H1 (cell line): ENCODE results near the gene KRT24. TPM values are rescaled to one million over a fixed set of nuclear protein-coding genes. Genes with fewer than 3 reads are reported as not detected.

Experiments used
- CTCF ChIA-PET: fragments of 300-600 bp; sonication (Branson Sonifier 250); formaldehyde crosslinking; loops from one replicate; lab custom pipeline; 2021; ENCODE audit not compliant: partially characterized antibody; lab: Charles Lee
- POLR2A ChIA-PET: fragments of 300-600 bp; sonication (Branson Sonifier 250); formaldehyde crosslinking; loops from one replicate; lab custom pipeline; 2021; ENCODE audit warnings: inconsistent platforms; ENCODE audit not compliant: partially characterized antibody; lab: Charles Lee
- DNase-seq, 2 experiments: peaks; one replicate each; pipeline versions ENCODE4 v3.0.0 to v3.0.0-alpha.2; 2010 to 2022; ENCODE audit warnings: low spot score in 2 of 2, low read depth in 1 of 2, mixed read lengths in 1 of 2
- FAIRE-seq: peaks from 2 replicates; lab custom pipeline; 2011; peaks lifted over from hg19 to GRCh38; lab: Jason Lieb, UNC
- H2AFZ ChIP-seq: 2 replicates; pipeline ENCODE4 v1.8.1; 2012; ENCODE audit warnings: low read length, inconsistent platforms
- H2AK5ac ChIP-seq: 2 replicates; pipeline ENCODE4 v1.6.1; 2013; ENCODE audit warnings: low read depth, low read length
- H2BK120ac ChIP-seq: replicated peaks from 2 replicates; pipeline ENCODE3; 2013; ENCODE audit warnings: low read depth, low read length, inconsistent platforms
- H2BK12ac ChIP-seq: 2 replicates; pipeline ENCODE4 v1.6.1; 2013; ENCODE audit warnings: low read depth, low read length
- H2BK15ac ChIP-seq: 2 replicates; pipeline ENCODE4 v1.6.1; 2013; ENCODE audit warnings: low read length
- H2BK20ac ChIP-seq: 2 replicates; pipeline ENCODE4 v1.6.1; 2013; ENCODE audit warnings: low read length
- H2BK5ac ChIP-seq: 2 replicates; pipeline ENCODE4 v1.6.1; 2013; ENCODE audit warnings: low read depth, low read length
- H3K14ac ChIP-seq: 2 replicates; pipeline ENCODE4 v1.6.1; 2013; ENCODE audit warnings: inconsistent platforms; ENCODE audit not compliant: insufficient read length
- H3K18ac ChIP-seq: 2 replicates; pipeline ENCODE4 v1.6.1; 2013; ENCODE audit warnings: low read length; ENCODE audit errors: extremely low read depth
- H3K23ac ChIP-seq: 2 replicates; pipeline ENCODE4 v1.6.1; 2013; ENCODE audit warnings: inconsistent platforms; ENCODE audit not compliant: insufficient read length
- H3K23me2 ChIP-seq: 2 replicates; pipeline ENCODE4 v1.6.1; 2013; ENCODE audit warnings: low read depth, low read length
- H3K27ac ChIP-seq: 2 replicates; pipeline ENCODE4 v1.6.1; 2011; ENCODE audit warnings: low read depth, low read length, inconsistent platforms
- H3K27me3 ChIP-seq, 4 experiments: replicated peaks in 1 of 4; 1 replicate in 1 of 4; 2 replicates in 3 of 4; pipeline versions ENCODE4 v1.6.1 to v1.8.1; 2011 to 2013; ENCODE audit warnings: low read length in 3 of 4, mild to moderate bottlenecking in 3 of 4, inconsistent platforms in 2 of 4, mixed read lengths in 2 of 4, moderate library complexity in 1 of 4; ENCODE audit not compliant: control insufficient read depth in 3 of 4, insufficient read depth in 3 of 4; ENCODE audit errors: extremely low read depth in 1 of 4
- H3K36me3 ChIP-seq, 4 experiments: 2 replicates each; pipeline versions ENCODE4 v1.6.1 to v1.8.1; 2011 to 2013; ENCODE audit warnings: mild to moderate bottlenecking in 4 of 4, low read length in 3 of 4, moderate library complexity in 2 of 4, control low read depth in 1 of 4, inconsistent platforms in 1 of 4; ENCODE audit not compliant: insufficient read depth in 4 of 4, control insufficient read depth in 2 of 4
- H3K4ac ChIP-seq: replicated peaks from 2 replicates; pipeline ENCODE3; 2013; ENCODE audit warnings: low read length, low read depth, mixed read lengths, inconsistent platforms; ENCODE audit not compliant: insufficient read length
- H3K4me1 ChIP-seq, 4 experiments: replicated peaks in 1 of 4; 1 replicate in 1 of 4; 2 replicates in 3 of 4; pipeline versions ENCODE4 v1.6.1 to v1.8.1; 2011 to 2013; ENCODE audit warnings: low read length in 3 of 4, inconsistent platforms in 2 of 4, mixed read lengths in 1 of 4; ENCODE audit not compliant: insufficient read depth in 4 of 4, control insufficient read depth in 3 of 4
- H3K4me2 ChIP-seq, 2 experiments: 2 replicates each; pipeline versions ENCODE4 v1.6.1 to v1.8.1; 2011 to 2013; ENCODE audit warnings: low read depth in 2 of 2, low read length in 2 of 2, control low read depth in 1 of 2, inconsistent platforms in 1 of 2, mild to moderate bottlenecking in 1 of 2; ENCODE audit not compliant: insufficient read depth in 1 of 2
- H3K4me3 ChIP-seq, 4 experiments: fragments of 200-600, 300-600 bp in 1 of 4; sonication (generic), shearing (Covaris generic), sonication (Bioruptor Twin) in 1 of 4; 2 replicates each; pipeline versions ENCODE4 v1.5.1 to v1.8.1; 2011 to 2016; ENCODE audit warnings: low read length in 4 of 4, low read depth in 3 of 4, control low read depth in 2 of 4, inconsistent platforms in 2 of 4, mild to moderate bottlenecking in 2 of 4, mixed read lengths in 1 of 4, moderate library complexity in 1 of 4; ENCODE audit not compliant: insufficient read depth in 2 of 4; ENCODE audit errors: extremely low read depth in 1 of 4
- H3K56ac ChIP-seq: replicated peaks from 2 replicates; pipeline ENCODE3; 2013; ENCODE audit warnings: low read depth, mild to moderate bottlenecking, mixed read lengths, low read length, inconsistent platforms; ENCODE audit not compliant: insufficient read length
- H3K79me1 ChIP-seq: 2 replicates; pipeline ENCODE4 v1.6.1; 2013; ENCODE audit warnings: low read depth, low read length, control low read depth
- H3K79me2 ChIP-seq, 2 experiments: 2 replicates each; pipeline versions ENCODE4 v1.6.1 to v1.8.1; 2012 to 2013; ENCODE audit warnings: low read length in 2 of 2, mild to moderate bottlenecking in 2 of 2, inconsistent platforms in 1 of 2; ENCODE audit not compliant: insufficient read depth in 2 of 2, control insufficient read depth in 1 of 2
- H3K9ac ChIP-seq, 4 experiments: replicated peaks in 1 of 4; 1 replicate in 1 of 4; 2 replicates in 3 of 4; pipeline versions ENCODE4 v1.6.1 to v1.8.1; 2011 to 2013; ENCODE audit warnings: low read depth in 3 of 4, low read length in 3 of 4, control low read depth in 2 of 4, mild to moderate bottlenecking in 2 of 4, moderate library complexity in 2 of 4, inconsistent platforms in 1 of 4; ENCODE audit errors: extremely low read depth in 1 of 4
- H3K9me3 ChIP-seq, 2 experiments: 2 replicates each; pipeline versions ENCODE4 v1.6.1 to v1.8.1; 2012 to 2013; ENCODE audit warnings: mild to moderate bottlenecking in 2 of 2, moderate library complexity in 2 of 2, control low read depth in 1 of 2, inconsistent platforms in 1 of 2, low read depth in 1 of 2, low read length in 1 of 2, mixed read lengths in 1 of 2; ENCODE audit not compliant: insufficient read depth in 2 of 2
- H4K20me1 ChIP-seq, 2 experiments: replicated peaks in 1 of 2; 2 replicates each; pipeline versions ENCODE3 to v1.8.1; 2011 to 2013; ENCODE audit warnings: inconsistent platforms in 2 of 2, low read length in 2 of 2, mild to moderate bottlenecking in 1 of 2; ENCODE audit not compliant: insufficient read depth in 2 of 2, control insufficient read depth in 1 of 2
- H4K5ac ChIP-seq: 2 replicates; pipeline ENCODE4 v1.6.1; 2013; ENCODE audit warnings: low read length, low read depth, mixed read lengths, inconsistent platforms; ENCODE audit not compliant: insufficient read length
- H4K8ac ChIP-seq: 2 replicates; pipeline ENCODE4 v1.8.0; 2013; ENCODE audit warnings: mild to moderate bottlenecking, moderate library complexity, low read length, inconsistent platforms; ENCODE audit not compliant: insufficient read depth; ENCODE audit errors: extremely low read depth
- H4K91ac ChIP-seq: replicated peaks from 2 replicates; pipeline ENCODE3; 2013; ENCODE audit warnings: low read length, mixed read lengths, inconsistent platforms; ENCODE audit not compliant: insufficient read length
- CBX5 ChIP-seq: fragments of 300-800, 300-1000 bp; sonication (generic); IDR thresholded peaks from 2 replicates; pipeline ENCODE4 v1.7.1; 2016; ENCODE audit warnings: antibody characterized with exemption, low read length, low read depth
- CBX8 ChIP-seq: fragments of 300-800, 300-1000 bp; sonication (generic); IDR thresholded peaks from 2 replicates; pipeline ENCODE4 v1.7.1; 2016; ENCODE audit warnings: low read depth, low read length, borderline replicate concordance
- CHD2 ChIP-seq: IDR thresholded peaks from 2 replicates; pipeline ENCODE4 v1.6.1; 2012; ENCODE audit warnings: low read length, improper control_type of control experiment
- KDM4A ChIP-seq: IDR thresholded peaks from one replicate; pipeline ENCODE4 v1.7.1; 2012; ENCODE audit warnings: low read depth, mild to moderate bottlenecking, moderate library complexity, low read length, inconsistent platforms; ENCODE audit not compliant: severe bottlenecking
- MAFK ChIP-seq: IDR thresholded peaks from 2 replicates; pipeline ENCODE4 v1.6.1; 2012; ENCODE audit warnings: low read depth, mild to moderate bottlenecking, improper control_type of control experiment, low read length
- RBBP5 ChIP-seq: IDR thresholded peaks from 2 replicates; pipeline ENCODE4 v1.7.1; 2012; ENCODE audit warnings: low read depth, mild to moderate bottlenecking, inconsistent platforms, low read length, moderate library complexity, borderline replicate concordance
- YY1 ChIP-seq: IDR thresholded peaks from 2 replicates; pipeline ENCODE4 v1.6.1; 2011; ENCODE audit warnings: low read depth, mild to moderate bottlenecking, low read length
- WGBS, 2 experiments: shearing (Covaris generic) in 1 of 2; methylation state at CpG; one replicate each; pipeline versions ENCODE4 v1.1.6 to v1.1.7; 2013 to 2015; ENCODE audit warnings: low lambda C conversion rate in 2 of 2, mixed read lengths in 2 of 2, inconsistent platforms in 1 of 2, low coverage in 1 of 2, missing lambda C conversion rate in 1 of 2; ENCODE audit not compliant: insufficient replicate concordance in 2 of 2, insufficient coverage in 1 of 2, insufficient read length in 1 of 2; ENCODE audit errors: extremely low coverage in 1 of 2, missing lambda C conversion rate in 1 of 2; 5-methylcytosine and 5-hydroxymethylcytosine counted together
- polyA plus RNA-seq, 7 experiments: library from polyadenylated mRNA; depleted of rRNA in 3 of 7; stranded (reverse) in 5 of 7; unstranded in 2 of 7; fragments of >200 nt in 5 of 7; fragments of 200-250 nt in 2 of 7; gene quantifications; 1 replicate in 5 of 7; 2 replicates in 1 of 7; 4 replicates in 1 of 7; pipeline versions ENCODE4 v1.2.1 to v1.2.3, GENCODE V29; 2011 to 2013; ENCODE audit warnings: missing spikeins in 2 of 7, mixed read lengths in 2 of 7
- total RNA-seq: library from RNA; stranded (reverse); fragmentation: NEBNext Ultra II Directional; extraction: Animal tissue kit (Norgen Biotek cat#: 25700); gene quantifications from 2 replicates; pipeline ENCODE4 v1.2.1, GENCODE V29; 2021
- TF ChIP-seq, protein P1 (sequence below): IDR thresholded peaks from 2 replicates; pipeline ENCODE4 v1.6.1; 2011; ENCODE audit warnings: low read length, improper control_type of control experiment
- TF ChIP-seq, protein P2 (sequence below): IDR thresholded peaks from 2 replicates; pipeline ENCODE4 v1.6.1; 2012; ENCODE audit warnings: inconsistent platforms

The KRT24 gene
- total and polyA plus RNA-seq, 2 of the 8 experiments (the other 6 are each of a cell fraction or from before 2014, with no cell fraction given) = not detected

GRCh38 chr17:40664582-40665333, 38.8 kb downstream of the KRT24 start, which contains the start of gene KRT222:
TSS of gene KRT222 (minus strand) at chr17:40665177. CDS start at chr17:40665099, 78 bp downstream.
- H2AFZ ChIP-seq = peak within 1 kb of the TSS; percentile 100
- no peaks in the 10 kb centered on the region for H3K36me3 ChIP-seq
- H3K4ac ChIP-seq = no peak within 1 kb of the TSS
- peak within 1 kb of the TSS; percentile 75; the same call in 1 of the 2 replicates for H3K18ac ChIP-seq
- no peaks in the 10 kb centered on the region for H3K23me2 ChIP-seq
- ChIA-PET CTCF (interaction anchor here (1.0 to 2.1 kb wide), 3 partner anchors 41 to 49 kb away, joined by 3 to 6 read pairs (median 3); no protein-coding TSS in a partner anchor), POLR2A (interaction anchor here (0.8 to 1.4 kb wide), 4 partner anchors 12 to 39 kb away, joined by 3 to 15 read pairs (median 4); partner anchors contain the start of gene SMARCE1)
- H2BK15ac ChIP-seq = 0 out of 2 replicates have a peak within 1 kb of the TSS, but pooled peaks have one; percentile 5
- no peak within 1 kb of the TSS for H2BK20ac ChIP-seq
- peaks cover 0 to 2% (median 0%) of the 10 kb centered on the region in 4 experiments; a peak in 2 of 7 replicates for H3K4me1 ChIP-seq
- H2BK12ac ChIP-seq = no peak within 1 kb of the TSS
- no peak within 1 kb of the TSS for H3K14ac ChIP-seq
- no peak within 1 kb of the TSS for H4K8ac ChIP-seq
- no peaks in the 10 kb centered on the region for H3K9me3 ChIP-seq
- no peaks in the 10 kb centered on the region for H4K20me1 ChIP-seq
- H2BK5ac ChIP-seq = no peak within 1 kb of the TSS
- H3K4me3 ChIP-seq = peak within 1 kb of the TSS in 3 of 4 experiments; percentile 8 to 54 (median 30); a peak in 3 of 8 replicates
- no peak within 1 kb of the TSS for H4K91ac ChIP-seq
- no peak within 1 kb of the TSS for H3K23ac ChIP-seq
- DNase-seq (no peak), FAIRE-seq (no peak)
- H3K9ac ChIP-seq = no peak within 1 kb of the TSS
- H2BK120ac ChIP-seq = no peak within 1 kb of the TSS
- no peak within 1 kb of the TSS for H3K56ac ChIP-seq
- no peak within 1 kb of the TSS for H3K27ac ChIP-seq
- H3K4me2 ChIP-seq = peak within 1 kb of the TSS; percentile 72 to 80
- 20% methylated on average over 12 of the region's 12 CpGs; no CpG with 5 or more reads in 1 of the 2 experiments for WGBS, 2 experiments
- H3K79me2 ChIP-seq = no peaks in the 10 kb centered on the region
- no peaks in the 10 kb centered on the region for H3K79me1 ChIP-seq
- H2AK5ac ChIP-seq = no peak within 1 kb of the TSS
- TF ChIP-seq, protein P1, sequence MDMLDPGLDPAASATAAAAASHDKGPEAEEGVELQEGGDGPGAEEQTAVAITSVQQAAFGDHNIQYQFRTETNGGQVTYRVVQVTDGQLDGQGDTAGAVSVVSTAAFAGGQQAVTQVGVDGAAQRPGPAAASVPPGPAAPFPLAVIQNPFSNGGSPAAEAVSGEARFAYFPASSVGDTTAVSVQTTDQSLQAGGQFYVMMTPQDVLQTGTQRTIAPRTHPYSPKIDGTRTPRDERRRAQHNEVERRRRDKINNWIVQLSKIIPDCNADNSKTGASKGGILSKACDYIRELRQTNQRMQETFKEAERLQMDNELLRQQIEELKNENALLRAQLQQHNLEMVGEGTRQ = no peak
- TF ChIP-seq MAFK (no peak), KDM4A (no peak), RBBP5 (peak; percentile 66; the same call in 1 of the 2 replicates), YY1 (no peak), CBX5 (no peak), CHD2 (no peak), CBX8 (no peak)
- TF ChIP-seq, protein P2, sequence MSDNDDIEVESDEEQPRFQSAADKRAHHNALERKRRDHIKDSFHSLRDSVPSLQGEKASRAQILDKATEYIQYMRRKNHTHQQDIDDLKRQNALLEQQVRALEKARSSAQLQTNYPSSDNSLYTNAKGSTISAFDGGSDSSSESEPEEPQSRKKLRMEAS = no peak
- no peak within 1 kb of the TSS for H4K5ac ChIP-seq
- no peaks in the 10 kb centered on the region for H3K27me3 ChIP-seq
